Transverse colon (tissue), 4 donors: ENCODE data around the gene POLR3GL.

Experiments used
- CTCF ChIP-seq, 5 experiments: fragments of 200-600 bp in 3 of 5; fragments of 450-650 bp in 2 of 5; sonication (generic) in 3 of 5; IDR thresholded peaks; 1 replicate in 2 of 5; 2 replicates in 3 of 5; pipeline ENCODE4 v1.5.1; 2016 to 2017; ENCODE audit warnings: antibody characterized with exemption in 5 of 5, inconsistent platforms in 3 of 5, mild to moderate bottlenecking in 2 of 5, moderate library complexity in 1 of 5
- POLR2A ChIP-seq: fragments of 450-650 bp; IDR thresholded peaks from one replicate; pipeline ENCODE4 v1.6.1; 2016; ENCODE audit warnings: antibody characterized with exemption, mild to moderate bottlenecking, moderate library complexity
- POLR2AphosphoS5 ChIP-seq, 3 donors: sonication (generic); formaldehyde crosslinking; IDR thresholded peaks; one replicate each; pipeline ENCODE4 v1.6.1; 2016; ENCODE audit warnings: antibody characterized with exemption in 3 of 3

- no peak for TF ChIP-seq CTCF (IDR thresholded peaks at IDR 0.05)
- TF ChIP-seq POLR2A, result no peak
- TF ChIP-seq POLR2AphosphoS5 (IDR thresholded peaks at IDR 0.05), result no peak
Observed at GRCh38 chr1:146016891-146017290, 52.4 kb downstream of the POLR3GL start.
